Aorta (tissue), 5 donors: ENCODE measurements around the gene ASB15. TPM values are rescaled to one million over a fixed set of nuclear protein-coding genes. Genes with fewer than 3 reads are reported as not detected.
A peak's percentile ranks its signal among the peaks of the same experiment; 100 is the strongest.

Experiments used
- ATAC-seq: fragments of 200-7000 bp; cut with Tn5 transposase; one replicate; pipeline ENCODE4 v1.9.1; 2022; ENCODE audit warnings: moderate library complexity; ENCODE audit not compliant: low FRiP score
- DNase-seq, 2 donors: peaks; one replicate each; pipeline ENCODE4 v3.0.0-alpha.2; 2020
- H3K27ac ChIP-seq, 2 donors: one replicate each; pipeline ENCODE4 v1.5.1; 2013; ENCODE audit warnings: low read length in 2 of 2, mild to moderate bottlenecking in 2 of 2, moderate library complexity in 2 of 2, control low read depth in 1 of 2, inconsistent platforms in 1 of 2, low read depth in 1 of 2
- H3K27me3 ChIP-seq, 2 donors: one replicate each; pipeline ENCODE4 v1.6.1; 2013; ENCODE audit warnings: control low read depth in 1 of 2, low read length in 1 of 2, mild to moderate bottlenecking in 1 of 2, moderate library complexity in 1 of 2; ENCODE audit not compliant: insufficient read depth in 2 of 2, control insufficient read depth in 1 of 2
- H3K36me3 ChIP-seq, 2 donors: one replicate each; pipeline ENCODE4 v1.6.1; 2013; ENCODE audit warnings: control low read depth in 1 of 2, low read length in 1 of 2, mild to moderate bottlenecking in 1 of 2; ENCODE audit not compliant: insufficient read depth in 2 of 2, control insufficient read depth in 1 of 2
- H3K4me1 ChIP-seq, 2 donors: one replicate each; pipeline ENCODE4 v1.6.1; 2013; ENCODE audit warnings: low read length in 2 of 2, control low read depth in 1 of 2, mild to moderate bottlenecking in 1 of 2, moderate library complexity in 1 of 2; ENCODE audit not compliant: insufficient read depth in 2 of 2, control insufficient read depth in 1 of 2
- H3K4me3 ChIP-seq, 2 donors: one replicate each; pipeline ENCODE4 v1.5.1; 2013; ENCODE audit warnings: low read length in 2 of 2, control low read depth in 1 of 2, mild to moderate bottlenecking in 1 of 2
- H3K9me3 ChIP-seq: one replicate; pipeline ENCODE4 v1.6.1; 2013; ENCODE audit warnings: mild to moderate bottlenecking, low read length; ENCODE audit not compliant: control insufficient read depth
- WGBS, 2 donors: extraction: QIAGEN DNeasy Blood & Tissue Kit; methylation state at CpG; one replicate each; pipeline ENCODE4 v1.1.7; 2013; 5-methylcytosine and 5-hydroxymethylcytosine counted together
- intact Hi-C, 2 donors: fragments of 100-400 bp; cut with DNase I; formaldehyde crosslinking; loops; one replicate each; pipeline versions ENCODE4 v1.14.2 to v1.15.0; 2022
- polyA plus RNA-seq, 2 donors: library from polyadenylated mRNA; stranded (reverse); fragments of 200-250 nt; gene quantifications; one replicate each; pipeline ENCODE4 v1.2.3, GENCODE V29; 2013
- total RNA-seq, 2 donors: library from RNA; stranded (reverse); fragmentation: NEBNext Ultra II Directional; extraction: Animal tissue kit (Norgen Biotek cat#: 25700); gene quantifications; one replicate each; pipeline ENCODE4 v1.2.1, GENCODE V29; 2021
- donor health status: healthy with polysubstance abuse.
- donor health status: Bipolar disorder and iron deficiency.
- donor health status: DM: no; HTN: no; CAD: no.
- donor health status: DM: no; HTN: no; CAD: no.
- donor health status: DM: yes; HTN: yes; CAD: no.

Gene ASB15
- total and polyA plus RNA-seq, 4 donors, result 0.13 TPM; not detected in 3

- intact Hi-C loops, result no loop called here
- Histone ChIP-seq H3K9me3 (no peaks in the 10 kb centered on the region), H3K36me3 (no peaks in the 10 kb centered on the region), H3K4me3 (no peak overlapping the region), H3K27ac (no peak overlapping the region), H3K27me3 (no peaks in the 10 kb centered on the region), H3K4me1 (no peaks in the 10 kb centered on the region)
- WGBS, 2 donors, result 32 to 35% methylated on average over 8 of the region's 8 CpGs
- no peak for DNase-seq
- no peak for ATAC-seq
Measured at GRCh38 chr7:123580406-123581161, 21.0 kb upstream of the ASB15 start.

DNA sequence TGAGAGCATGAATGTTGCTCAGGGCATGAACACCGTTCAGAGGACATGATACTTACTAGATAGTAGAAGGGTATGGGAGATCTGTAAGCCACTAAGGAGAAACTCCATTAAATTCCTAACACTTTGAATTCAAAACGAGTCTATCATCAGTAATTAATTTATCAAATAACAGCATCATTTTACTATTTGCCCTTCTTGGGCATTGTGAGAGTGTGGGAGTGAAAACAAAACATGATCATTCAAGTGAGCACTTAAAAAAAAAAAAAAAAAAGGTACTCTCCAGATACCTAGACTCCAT is 20.5 kb upstream of the ASB15 start:
- no peak overlapping the region for H3K27ac ChIP-seq
- no peaks in the 10 kb centered on the region for H3K4me1 ChIP-seq
- DNase-seq (no peak), ATAC-seq (no peak)
- H3K9me3 ChIP-seq, result no peaks in the 10 kb centered on the region
- intact Hi-C loops, result no loop called here
- H3K27me3 ChIP-seq, result no peaks in the 10 kb centered on the region
- 17 to 28% methylated on average over 2 of the region's 2 CpGs for WGBS, 2 donors
- H3K36me3 ChIP-seq, result no peaks in the 10 kb centered on the region
- H3K4me3 ChIP-seq, result no peak overlapping the region

DNA sequence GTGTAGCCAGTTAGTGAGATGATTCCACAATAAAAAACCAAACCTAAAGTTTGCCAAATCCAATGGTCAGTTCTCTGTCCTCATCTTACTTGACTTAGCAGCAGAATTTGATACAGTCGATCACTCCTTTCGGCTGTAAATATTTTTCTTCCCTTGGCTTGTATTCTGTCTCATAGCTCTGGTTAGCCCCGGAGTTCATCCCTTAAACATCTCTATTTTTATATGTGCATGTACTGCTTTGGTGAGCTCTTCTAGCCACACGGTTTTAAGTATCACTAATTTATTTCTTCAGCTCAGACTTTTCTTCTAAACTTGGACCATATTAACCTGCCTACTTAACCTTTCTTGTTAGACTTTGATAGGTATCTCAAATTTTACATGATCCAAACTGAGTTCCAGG is 17.8 kb upstream of the ASB15 start:
- Histone ChIP-seq H3K4me1 (no peaks in the 10 kb centered on the region), H3K4me3 (no peak overlapping the region), H3K9me3 (no peaks in the 10 kb centered on the region), H3K27ac (peak overlapping the region in 1 of 2 donors; percentile 28), H3K36me3 (no peaks in the 10 kb centered on the region), H3K27me3 (no peaks in the 10 kb centered on the region)
- DNase-seq, result no peak
- ATAC-seq, result no peak
- intact Hi-C loops, result no loop called here
- WGBS, 2 donors, result 76 to 86% methylated on average over 4 of the region's 4 CpGs

DNA sequence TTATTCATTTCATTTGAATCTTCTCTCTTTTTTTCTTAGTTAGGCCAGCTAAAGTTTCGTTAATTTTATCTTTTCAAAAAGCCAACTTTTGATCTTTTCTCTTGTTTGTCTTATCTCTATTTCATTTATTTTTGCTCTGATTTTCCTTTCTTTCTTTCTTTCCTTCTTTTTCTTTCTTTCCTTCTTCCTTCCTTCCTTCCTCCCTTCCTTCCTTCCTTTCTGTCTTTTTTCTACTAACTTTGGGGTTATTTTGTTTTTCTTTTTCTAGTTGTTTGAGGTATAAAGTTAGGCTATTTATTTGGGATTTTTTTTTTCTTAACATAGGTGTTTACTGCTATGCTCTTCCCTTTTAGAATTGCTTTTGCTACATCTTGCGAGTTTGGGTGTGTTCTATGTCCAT is 13.2 kb upstream of the ASB15 start:
- Histone ChIP-seq H3K27me3 (no peaks in the 10 kb centered on the region), H3K27ac (no peak overlapping the region), H3K4me1 (no peaks in the 10 kb centered on the region), H3K4me3 (no peak overlapping the region), H3K9me3 (no peaks in the 10 kb centered on the region), H3K36me3 (no peaks in the 10 kb centered on the region)
- WGBS, 2 donors, result 86 to 87% methylated on average over 2 of the region's 2 CpGs
- DNase-seq (no peak), ATAC-seq (no peak)
- intact Hi-C loops, result no loop called here

DNA sequence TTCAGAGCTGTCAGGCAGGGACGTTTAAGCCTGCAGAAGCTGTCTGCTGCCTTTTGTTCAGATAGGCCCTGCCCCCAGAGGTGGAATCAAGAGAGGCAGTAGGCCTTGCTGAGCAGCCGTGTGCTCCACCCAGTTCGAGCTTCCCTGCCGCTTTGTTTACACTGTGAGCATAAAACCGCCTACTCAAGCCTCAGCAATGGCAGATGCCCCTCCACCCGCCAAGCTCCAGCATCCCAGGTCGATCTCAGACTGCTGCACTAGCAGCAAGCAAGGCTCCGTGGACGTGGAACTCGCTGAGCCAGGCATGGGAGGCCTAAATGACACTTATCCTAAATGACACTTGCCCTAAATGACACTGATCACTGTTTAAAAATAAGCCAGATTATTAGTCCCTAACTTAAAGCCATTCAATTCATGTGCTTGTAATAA is 6.8 kb upstream of the ASB15 start:
- Histone ChIP-seq H3K9me3 (no peaks in the 10 kb centered on the region), H3K4me3 (no peak overlapping the region), H3K36me3 (no peaks in the 10 kb centered on the region), H3K4me1 (no peaks in the 10 kb centered on the region), H3K27ac (no peak overlapping the region), H3K27me3 (no peaks in the 10 kb centered on the region)
- 35 to 39% methylated on average over 10 of the region's 10 CpGs for WGBS, 2 donors
- intact Hi-C loops, result no loop called here
- no peak for DNase-seq
- no peak for ATAC-seq

- intact Hi-C loops, result no loop called here
- H3K27me3 ChIP-seq, result no peaks in the 10 kb centered on the region
- DNase-seq (no peak), ATAC-seq (no peak)
- H3K4me3 ChIP-seq, result no peak overlapping the region
- H3K27ac ChIP-seq, result no peak overlapping the region
- no peaks in the 10 kb centered on the region for H3K9me3 ChIP-seq
- no peaks in the 10 kb centered on the region for H3K36me3 ChIP-seq
- WGBS, 2 donors, result 34 to 49% methylated on average over 3 of the region's 3 CpGs
- H3K4me1 ChIP-seq, result no peaks in the 10 kb centered on the region
Measured at GRCh38 chr7:123598657-123599056, 3.0 kb upstream of the ASB15 start.

GRCh38 chr7:123599766-123600165 is 1.9 kb upstream of the ASB15 start:
- H3K4me1 ChIP-seq, result no peaks in the 10 kb centered on the region
- no peak overlapping the region for H3K4me3 ChIP-seq
- H3K9me3 ChIP-seq, result no peaks in the 10 kb centered on the region
- intact Hi-C loops, result no loop called here
- WGBS, 2 donors, result 71 to 73% methylated on average over 2 of the region's 2 CpGs
- no peaks in the 10 kb centered on the region for H3K36me3 ChIP-seq
- H3K27ac ChIP-seq, result no peak overlapping the region
- H3K27me3 ChIP-seq, result no peaks in the 10 kb centered on the region
- no peak for ATAC-seq
- DNase-seq, result no peak

- Histone ChIP-seq H3K4me3 (no peak overlapping the region), H3K4me1 (no peaks in the 10 kb centered on the region), H3K36me3 (no peaks in the 10 kb centered on the region), H3K9me3 (no peaks in the 10 kb centered on the region), H3K27me3 (no peaks in the 10 kb centered on the region), H3K27ac (no peak overlapping the region)
- WGBS, 2 donors, result 51 to 60% methylated on average over 3 of the region's 3 CpGs
- no peak for DNase-seq
- ATAC-seq, result no peak
- intact Hi-C loops, result no loop called here
Measured at GRCh38 chr7:123600876-123601275, 745 bp upstream of the ASB15 start.

GRCh38 chr7:123602648-123603047 is 1.0 kb downstream of the ASB15 start:
- H3K4me3 ChIP-seq, result no peak overlapping the region

More at GRCh38 chr7:123602648-123603047, 1.0 kb downstream of the ASB15 start:
- no peak overlapping the region for H3K27ac ChIP-seq
- H3K4me1 ChIP-seq, result no peaks in the 10 kb centered on the region
- DNase-seq (no peak), ATAC-seq (no peak)
- intact Hi-C loops, result no loop called here
- no peaks in the 10 kb centered on the region for H3K36me3 ChIP-seq
- WGBS, 2 donors, result 77% methylated on average over 3 of the region's 3 CpGs
- H3K27me3 ChIP-seq, result no peaks in the 10 kb centered on the region
- no peaks in the 10 kb centered on the region for H3K9me3 ChIP-seq
